Measurements from ENCODE around the gene LHFPL3. TPM values are rescaled to one million over a fixed set of nuclear protein-coding genes. Genes with fewer than 3 reads are reported as not detected.

The LHFPL3 gene
- polyA plus RNA-seq, 10 donors: 0.08 to 0.13 TPM; not detected in 8

DNA sequence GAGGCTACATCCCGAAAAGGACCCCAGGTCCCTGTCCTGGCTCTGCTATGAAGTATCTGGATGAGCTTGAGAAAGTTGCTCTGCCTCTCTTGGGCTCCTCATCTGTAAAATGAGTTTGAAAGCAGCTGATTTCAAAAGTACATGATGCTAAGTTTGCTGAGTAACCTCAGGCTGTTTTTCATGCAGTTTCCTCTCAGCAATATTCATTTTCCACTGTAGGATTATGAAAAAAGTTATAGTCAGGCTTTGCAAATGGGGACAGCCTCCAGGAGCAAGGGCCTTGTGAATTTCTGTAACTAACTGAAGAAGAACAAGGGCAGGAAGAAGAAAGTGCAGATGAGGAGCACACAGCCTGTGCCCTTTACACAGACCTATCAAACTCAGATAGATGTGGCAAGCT, 518.3 kb downstream of the LHFPL3 start:
- DNase-seq: no peak

DNA sequence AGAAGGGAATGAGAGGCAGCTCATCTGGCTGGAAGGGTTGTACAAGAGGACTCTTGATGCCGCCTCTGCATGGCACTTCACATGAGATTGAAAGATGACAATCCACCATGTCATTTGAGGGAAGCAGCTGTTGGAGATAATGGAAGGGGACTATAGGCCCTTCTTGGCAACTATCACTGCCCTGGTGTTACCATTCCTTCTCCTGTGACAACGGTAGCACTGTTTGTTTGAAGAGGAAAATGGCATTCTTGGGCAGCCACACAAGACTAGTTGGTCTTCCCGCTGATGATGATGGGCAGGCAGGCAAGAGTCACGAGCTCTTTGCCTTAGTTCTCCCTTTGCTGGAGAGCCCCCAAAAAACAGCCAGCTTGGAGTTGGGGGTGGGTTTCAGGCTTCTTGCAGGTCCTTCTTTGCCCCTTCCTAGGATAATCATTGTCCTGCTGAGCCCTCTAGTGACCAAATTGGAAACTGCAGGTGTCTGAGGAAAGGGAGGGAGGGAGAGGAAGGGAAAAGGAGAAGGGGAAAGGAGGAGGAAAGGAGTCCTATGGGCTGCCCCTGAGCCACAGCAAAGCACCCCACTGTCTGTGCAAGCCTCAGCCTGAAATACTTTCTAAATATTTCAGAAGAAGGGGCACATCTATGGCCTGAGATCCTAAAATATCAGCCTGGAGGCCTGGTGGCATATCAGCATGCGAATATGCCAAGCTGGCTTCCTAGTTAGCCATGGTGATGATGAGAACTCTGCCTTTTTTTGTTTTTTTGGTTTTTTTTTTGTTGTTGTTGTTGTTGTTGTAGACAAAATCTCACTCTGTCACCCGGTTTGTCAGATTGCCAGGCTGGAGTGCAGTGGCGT, 520.0 kb downstream of the LHFPL3 start:
- DNase-seq: peak; percentile 33 to 70 (median 62)

DNA sequence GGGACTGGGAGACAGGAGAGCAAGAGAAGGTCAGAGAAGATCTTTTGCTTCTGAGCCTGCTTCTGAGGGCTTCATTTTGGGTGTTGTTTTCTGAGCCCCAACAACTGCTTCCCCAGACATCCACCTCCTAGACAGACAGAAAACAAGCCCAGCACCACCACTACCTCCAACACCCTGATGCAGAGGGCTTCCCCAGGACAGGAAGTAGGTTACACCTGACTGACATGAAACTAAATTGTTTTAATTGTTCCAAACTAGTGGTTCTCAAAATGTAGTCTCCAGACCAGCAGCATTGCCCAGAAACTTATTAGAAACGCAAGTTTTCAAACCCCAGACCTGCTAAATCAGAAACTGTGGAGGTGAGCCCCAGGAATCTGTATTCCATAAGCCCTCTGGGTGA, 522.0 kb downstream of the LHFPL3 start:
- DNase-seq: no peak

DNA sequence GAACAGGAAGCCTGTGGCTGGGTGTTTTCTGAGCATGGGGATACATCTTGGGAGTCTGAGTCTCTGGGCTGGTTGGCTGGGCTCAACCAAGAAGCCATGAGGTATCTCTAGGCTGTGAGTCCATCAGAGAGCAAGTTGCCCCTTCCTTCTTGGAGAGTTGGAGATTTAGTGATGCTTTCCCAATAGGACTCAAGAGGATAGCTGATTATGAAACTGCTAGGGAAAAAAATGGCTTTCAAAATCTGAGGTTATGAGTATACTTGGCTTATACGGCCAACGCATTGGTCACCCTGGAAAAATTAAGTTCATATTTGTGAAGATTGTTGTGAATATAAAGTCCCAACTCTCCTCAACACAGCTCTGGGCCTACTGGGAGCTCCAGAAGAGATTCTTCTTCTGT, 522.9 kb downstream of the LHFPL3 start:
- no peak for DNase-seq

DNA sequence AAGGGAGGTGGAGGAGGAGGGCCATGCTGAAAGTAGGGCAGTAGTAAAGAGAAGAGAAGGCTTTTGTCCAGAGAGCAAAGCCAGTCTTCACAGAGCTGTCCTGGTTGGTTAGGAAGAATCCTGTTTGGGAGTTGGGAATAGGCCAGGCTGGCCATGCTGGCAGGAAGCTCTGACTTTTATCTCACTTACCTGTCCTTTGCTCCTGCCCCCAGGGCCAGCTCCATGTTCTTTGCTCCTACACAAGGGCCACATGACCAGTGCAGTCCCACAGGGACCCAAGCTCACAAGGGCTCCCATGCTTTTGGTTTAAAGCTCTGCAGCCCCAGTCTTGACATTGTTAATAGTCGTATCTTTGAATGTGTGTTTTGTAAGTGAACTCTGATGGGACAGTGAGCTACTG, 524.0 kb downstream of the LHFPL3 start:
- no peak for DNase-seq

DNA sequence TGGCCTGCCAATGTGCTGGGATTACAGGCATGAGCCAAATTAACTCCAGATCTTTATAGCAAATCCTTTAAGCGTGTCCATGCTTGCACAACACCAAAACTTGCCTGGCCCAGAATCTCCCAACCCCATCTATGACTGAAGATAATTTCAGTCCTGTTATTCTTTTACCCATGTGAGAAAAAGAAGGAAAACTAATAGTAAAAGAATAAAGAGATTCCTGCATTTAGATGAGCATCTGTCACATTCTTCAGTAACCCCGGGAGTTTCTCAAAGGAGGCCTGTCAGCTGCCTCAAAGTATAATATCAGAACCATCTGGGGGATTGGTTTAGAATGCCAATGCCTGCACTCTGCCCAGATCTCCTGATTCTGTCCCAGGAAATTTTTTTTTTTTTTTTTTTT, 527.5 kb downstream of the LHFPL3 start:
- DNase-seq: no peak

DNA sequence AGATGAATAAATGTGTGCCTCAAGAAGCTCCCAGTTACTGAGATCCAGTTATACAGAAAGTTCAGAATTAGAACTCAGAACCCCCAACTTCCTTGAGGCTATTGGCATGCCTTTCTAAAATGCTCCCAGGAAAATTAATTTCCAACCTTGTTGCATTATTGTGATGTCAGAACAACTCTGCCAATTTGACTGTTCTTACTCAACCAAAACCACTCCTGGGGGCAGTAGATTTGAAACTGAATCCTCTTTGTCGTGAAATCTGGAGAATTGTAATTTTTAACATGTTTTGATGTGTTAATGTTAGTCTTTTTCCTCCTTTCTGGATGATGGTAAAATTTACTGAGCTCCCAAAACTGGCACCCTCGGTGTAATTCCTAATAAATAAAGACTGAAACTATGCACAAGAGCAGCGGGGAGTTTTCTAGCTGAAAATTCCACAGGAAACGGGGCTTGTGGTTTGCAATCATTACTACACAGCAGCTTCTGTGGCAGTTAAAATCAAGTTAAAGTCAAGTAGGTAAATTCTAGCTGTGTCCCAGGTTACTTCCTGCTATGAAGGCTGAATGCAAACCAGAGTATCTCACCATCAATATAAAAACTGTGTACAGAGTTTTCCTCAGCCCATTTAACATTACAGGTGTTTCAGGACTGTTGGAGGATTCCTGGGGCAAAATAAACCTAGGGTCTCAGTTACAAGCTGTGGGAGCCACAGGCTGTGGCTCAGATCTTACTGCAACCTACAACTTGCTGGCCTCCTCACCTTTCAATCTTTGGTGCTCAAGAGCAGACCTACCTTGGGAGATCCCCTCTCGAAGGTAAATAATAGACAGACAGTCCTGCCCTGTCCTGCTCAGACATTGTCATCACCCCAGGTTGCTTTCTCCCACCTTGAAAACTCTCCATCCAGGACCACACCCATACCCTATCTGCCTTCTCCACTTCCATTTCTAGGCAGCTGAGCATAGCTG, 529.3 kb downstream of the LHFPL3 start:
- no peak for DNase-seq

DNA sequence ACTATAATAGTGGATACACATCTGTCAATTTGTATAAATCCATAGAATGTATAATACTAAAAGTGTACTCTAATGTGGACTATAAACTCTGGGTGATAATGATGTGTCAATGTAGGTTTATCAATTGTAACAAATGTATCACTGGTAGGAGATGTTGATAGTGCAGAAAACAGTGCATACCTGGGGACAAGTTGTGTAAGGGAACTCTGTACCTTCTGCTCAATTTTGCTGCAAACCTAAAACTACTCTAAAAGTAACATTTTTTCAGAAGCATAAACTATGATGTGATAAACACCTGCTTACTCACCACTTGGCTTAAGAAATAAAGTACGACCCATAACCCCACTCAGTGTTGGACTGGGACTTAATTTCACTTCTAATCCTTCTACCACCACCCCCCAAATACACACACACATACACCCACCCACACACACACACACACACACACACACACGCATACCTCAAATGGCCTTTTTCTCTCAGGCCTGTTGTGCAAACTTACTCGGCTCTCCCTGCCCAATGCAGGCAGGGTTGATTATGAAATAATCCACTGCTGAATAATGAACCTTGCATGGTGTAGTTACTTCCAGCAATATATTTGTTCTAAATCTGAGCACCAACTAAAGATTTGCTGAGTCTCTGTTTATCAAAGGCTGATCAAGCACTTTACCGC, 531.5 kb downstream of the LHFPL3 start:
- no peak for DNase-seq

DNA sequence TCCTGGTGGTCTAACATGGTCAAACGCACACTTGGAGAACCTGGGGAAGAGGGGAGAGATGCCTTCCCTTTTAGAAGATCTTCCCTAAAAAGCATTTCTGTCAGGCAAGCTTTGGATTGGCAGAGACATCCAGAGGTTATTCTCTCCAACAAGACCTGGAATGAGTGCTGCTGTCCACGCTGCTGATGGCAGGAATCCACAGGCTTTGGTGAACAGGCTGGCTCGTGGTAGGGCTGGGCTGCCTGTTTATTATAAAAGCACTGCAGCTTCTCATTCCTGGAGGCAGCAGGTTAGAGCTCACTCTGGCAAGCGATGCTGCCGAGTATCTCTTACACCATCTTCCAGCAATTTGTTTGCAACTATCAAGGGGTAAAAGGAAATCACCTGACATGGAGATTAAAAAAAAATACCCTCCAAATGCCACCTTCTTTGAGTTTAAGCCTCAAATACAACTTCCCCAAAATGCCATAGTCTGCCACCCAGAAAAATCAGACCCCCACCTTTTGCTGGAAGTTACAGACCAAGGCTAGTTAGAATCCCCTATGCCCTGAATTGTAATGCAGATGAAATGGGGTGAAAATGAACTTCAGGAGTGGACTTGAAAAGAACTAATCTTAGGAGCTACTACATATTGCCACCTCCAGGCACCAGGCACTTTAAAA, 533.5 kb downstream of the LHFPL3 start:
- no peak for DNase-seq

DNA sequence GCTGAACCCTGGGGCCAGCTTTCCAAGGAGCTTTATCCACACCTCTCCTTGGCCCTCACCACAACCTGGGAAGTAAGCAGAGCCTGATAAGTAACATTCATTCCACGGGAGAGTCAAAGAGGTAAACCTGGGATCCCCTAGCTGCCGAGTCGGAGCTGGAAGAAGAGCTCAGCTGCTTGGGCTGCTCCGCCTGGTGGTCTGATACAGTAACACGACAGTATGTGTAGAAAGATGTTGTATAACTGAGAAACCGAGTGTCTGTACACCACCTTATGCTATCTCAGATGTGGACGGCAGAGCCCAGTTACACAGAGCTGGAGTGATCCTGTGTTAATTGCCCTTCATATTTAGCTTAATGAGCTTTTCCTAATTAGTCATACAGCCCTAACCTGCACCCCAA, 534.3 kb downstream of the LHFPL3 start:
- DNase-seq: no peak

DNA sequence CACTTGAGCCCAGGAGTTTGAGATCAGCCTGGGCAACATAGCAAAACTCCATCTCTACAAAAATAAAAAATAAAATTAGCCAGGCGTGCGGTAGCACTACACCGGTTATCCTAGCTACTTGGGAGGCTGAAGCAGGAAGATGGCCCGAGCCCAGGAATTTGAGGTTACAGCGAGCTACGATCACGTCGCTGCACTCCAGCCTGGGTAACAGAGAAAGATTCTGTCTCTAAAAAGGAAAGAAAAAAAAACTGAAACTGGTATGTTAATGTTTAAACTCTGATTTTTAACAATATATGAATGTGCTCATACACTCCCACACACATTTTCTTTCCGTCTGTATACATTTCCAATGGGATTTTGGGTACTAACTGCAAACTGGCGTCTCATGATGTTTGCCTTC, 545.0 kb downstream of the LHFPL3 start:
- DNase-seq: no peak

DNA sequence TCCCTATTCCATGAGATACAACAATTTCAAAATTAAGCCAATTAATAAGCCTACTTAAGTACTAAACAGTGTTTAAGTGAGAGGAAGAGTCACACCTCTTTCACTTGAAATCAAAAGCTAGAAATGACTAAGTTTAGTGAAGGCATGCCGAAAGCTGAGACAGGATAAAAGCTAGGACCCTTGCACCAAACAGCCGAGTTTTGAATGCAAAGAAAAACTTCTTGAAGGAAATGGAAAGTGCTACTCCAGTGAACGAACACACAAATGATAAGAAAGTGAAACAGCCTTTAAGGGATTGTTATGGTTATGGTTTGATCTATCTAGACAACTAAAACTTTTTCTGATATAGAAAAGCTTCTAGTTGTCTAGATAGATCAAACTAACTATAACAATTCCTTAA, 550.2 kb downstream of the LHFPL3 start:
- no peak for DNase-seq

DNA sequence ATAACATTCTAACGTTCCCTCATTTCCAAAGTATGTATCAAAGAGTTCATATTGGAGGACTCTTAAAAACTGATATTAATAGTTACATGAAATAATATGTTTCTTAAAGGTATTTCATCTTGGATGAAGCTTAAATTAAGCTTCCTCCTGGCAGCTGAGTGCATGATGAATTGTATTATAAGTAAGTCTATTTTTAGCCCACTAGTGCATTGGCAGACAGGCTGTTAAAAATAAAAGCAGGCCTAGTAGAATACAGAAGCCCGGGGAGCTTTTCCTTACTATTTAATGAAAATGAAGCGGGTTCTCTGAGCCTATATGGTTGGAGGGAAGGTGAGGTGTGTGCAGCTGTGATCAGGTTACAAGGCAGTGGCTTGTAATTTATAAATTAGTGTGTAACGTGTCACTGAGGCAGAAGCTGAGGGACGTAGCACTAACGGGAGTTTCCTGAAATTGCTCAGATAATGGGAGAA, 554.9 kb downstream of the LHFPL3 start:
- DNase-seq: peak in 1 of 3 donors; percentile 20

DNA sequence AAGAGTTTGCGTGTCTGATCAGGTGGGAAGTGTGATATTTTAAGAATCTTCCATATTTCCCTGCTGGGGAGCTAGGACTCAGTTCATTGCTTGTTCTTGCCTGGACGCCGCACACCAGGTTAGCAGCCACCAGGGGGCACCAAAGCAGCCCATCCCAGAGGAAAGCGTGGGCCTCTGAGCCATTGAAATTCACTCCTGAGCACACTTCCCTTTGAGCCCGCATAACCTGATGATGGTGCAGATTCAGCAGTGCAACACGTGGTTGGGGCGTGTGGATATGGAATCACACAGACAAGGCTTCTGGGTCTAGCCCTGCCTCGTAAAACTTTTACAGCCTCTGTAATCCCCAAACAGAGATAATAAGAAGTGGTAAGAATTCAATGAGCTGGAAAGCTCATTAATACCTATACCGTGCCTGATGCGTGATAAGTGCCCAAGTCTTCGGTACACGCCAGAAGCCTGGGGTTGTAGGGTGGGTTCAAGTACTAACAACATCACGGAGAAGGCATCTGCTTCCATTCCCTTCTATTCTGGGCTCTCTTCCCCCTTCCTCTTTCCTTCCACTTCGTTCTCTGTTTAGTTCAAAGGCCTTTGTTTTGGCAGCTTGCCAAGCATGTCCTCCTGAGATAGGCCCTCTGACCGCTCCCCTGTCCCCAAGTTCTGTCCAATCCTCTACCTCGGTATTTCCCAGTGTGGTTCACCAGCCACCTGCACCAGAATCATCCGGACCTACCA, 555.5 kb downstream of the LHFPL3 start:
- peak; percentile 76 to 87 (median 82) for DNase-seq

DNA sequence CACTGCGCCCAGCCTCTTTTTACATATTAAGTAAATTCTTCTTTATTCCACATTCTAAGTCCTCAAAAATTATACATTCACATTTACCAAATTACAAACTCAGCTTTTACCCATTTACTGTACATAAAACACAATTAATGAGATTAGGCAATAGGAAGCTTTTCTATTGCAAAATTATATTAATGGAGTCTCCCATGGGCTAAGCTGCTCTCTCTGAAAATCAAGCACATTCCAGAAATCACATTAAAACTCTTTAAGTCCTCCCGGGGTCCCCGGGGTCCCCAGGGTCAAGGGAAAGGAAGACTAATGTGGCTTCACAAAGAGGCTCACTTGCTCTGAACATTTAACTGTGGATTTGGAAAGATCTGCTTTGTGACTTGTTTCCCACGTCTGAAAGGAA, 558.2 kb downstream of the LHFPL3 start:
- DNase-seq: no peak

DNA sequence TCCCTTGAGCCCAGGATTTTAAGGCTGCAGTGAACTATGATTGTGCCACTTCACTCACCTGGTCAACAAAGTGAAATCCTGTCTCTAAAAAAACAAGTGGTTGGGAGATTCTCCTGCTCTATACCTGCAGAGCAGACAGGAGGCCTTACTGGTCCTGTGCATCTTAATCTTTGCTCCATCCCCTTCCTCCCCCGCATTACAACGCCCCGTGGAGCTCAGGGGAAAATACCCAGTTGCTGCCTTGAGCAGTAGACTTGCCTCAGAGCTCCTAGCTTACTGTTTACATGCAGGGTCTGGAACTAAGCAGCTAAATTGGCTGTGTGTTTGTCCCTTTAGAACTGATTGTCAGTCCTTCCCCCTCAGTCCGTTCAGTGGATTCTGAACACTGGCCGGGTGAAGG, 561.8 kb downstream of the LHFPL3 start:
- DNase-seq: no peak

DNA sequence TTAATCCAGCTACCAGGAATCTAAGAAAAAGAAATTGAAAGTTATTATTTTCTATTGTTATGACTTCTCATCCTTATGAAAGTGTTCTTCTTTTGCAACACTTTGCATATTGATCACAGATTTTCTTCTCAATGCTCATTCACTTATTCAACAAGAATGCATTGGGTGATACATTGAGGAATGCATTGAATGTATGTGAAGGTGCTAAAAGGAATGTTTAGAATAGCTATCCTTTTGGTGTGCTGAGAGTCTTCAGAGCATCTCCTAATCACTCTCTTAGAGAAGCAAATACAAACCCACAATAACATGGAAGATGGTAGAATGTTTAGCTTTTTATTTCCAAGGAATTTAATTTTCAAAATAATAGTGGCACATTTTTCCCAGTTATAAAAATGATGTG, 563.5 kb downstream of the LHFPL3 start:
- no peak for DNase-seq

DNA sequence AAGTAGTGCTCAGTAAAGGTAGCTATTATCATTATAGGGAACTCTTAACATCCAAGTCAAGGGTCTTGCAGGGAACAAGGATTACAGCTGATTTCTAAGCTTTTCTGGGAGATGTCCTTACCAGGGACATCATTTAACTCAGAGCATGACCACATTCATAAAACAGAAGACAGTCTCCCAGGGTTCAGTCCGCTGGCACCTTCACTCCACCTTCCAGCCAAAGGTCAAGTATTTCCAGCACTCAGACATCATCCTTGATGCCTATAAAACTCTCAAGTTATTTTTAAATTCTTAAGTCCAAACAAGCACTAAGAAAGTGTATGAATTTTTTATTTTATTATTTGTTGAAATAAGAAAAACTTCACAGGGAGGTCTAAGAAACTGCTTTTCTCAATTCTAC, 565.9 kb downstream of the LHFPL3 start:
- no peak for DNase-seq

DNA sequence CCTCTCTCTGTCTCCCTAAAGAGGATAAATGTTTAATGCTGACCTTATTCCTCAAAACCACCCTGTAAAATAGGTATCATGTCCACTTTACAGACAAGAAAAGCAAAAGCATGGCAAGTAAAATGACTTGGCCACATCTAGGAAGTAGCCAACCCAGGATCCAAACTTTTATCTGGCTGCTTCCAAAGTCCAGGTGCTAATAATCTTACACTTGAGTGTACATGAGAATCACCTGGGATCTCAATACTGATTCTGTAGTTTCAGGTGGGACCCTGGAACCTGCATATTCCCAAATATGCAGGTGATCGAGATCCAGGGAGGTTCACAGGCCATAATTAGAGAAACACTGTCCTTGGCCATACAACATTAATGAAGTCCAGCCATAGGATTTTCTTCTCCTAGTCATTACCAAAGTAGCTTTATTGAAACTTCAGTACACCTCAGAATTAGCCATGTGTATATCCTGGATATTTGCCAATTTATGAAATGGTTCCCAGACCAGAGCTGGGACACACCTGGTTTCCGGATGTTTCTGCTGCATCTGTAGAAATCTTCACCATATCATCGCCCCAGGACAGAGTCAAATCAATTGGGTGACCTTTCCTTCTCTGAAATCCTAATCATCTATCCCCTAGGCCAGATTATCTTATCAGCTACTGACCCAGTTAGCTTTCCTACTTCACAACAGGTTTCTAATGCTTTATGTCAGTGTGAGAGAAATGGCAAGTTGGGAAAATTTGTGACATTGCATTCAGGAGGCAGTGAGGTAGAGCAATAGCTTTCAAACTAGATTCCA, 566.5 kb downstream of the LHFPL3 start:
- DNase-seq: no peak
